Measurements from ENCODE around the gene BCAN.
"Not testable (repeated sequence)": the region's sequence is repeated elsewhere in the genome, so short reads cannot be mapped to it uniquely, and the experiment has no call there.

Gene BCAN

GRCh38 chr1:156641761-156642264, at the start of gene BCAN:
Gene BCAN (plus strand): TSS chr1:156642117. CDS start chr1:156646055, 3,938 bp downstream.
- DNase-seq (ENCODE audit: low spot score): no peak
- no peak for FAIRE-seq

GRCh38 chr1:156592158-156592909, 49.6 kb upstream of the BCAN start:
- FAIRE-seq (no peak), DNase-seq (ENCODE audit: low spot score) (no peak)

- DNase-seq (ENCODE audit: low spot score): no peak
- FAIRE-seq: no peak
Measured at GRCh38 chr1:156592910-156593660, 48.8 kb upstream of the BCAN start.

GRCh38 chr1:156593661-156593989, 48.3 kb upstream of the BCAN start:
- no peak for DNase-seq (ENCODE audit: low spot score)
- FAIRE-seq: no peak

GRCh38 chr1:156594190-156594589, 47.7 kb upstream of the BCAN start:
- FAIRE-seq (no peak), DNase-seq (ENCODE audit: low spot score) (no peak)

- DNase-seq (ENCODE audit: low spot score): no peak
- FAIRE-seq: no peak
Measured at GRCh38 chr1:156595016-156595415, 46.9 kb upstream of the BCAN start.

- FAIRE-seq (no peak), DNase-seq (ENCODE audit: low spot score) (no peak)
Measured at GRCh38 chr1:156596426-156596825, 45.5 kb upstream of the BCAN start.

GRCh38 chr1:156598125-156598524, 43.8 kb upstream of the BCAN start:
- FAIRE-seq (no peak), DNase-seq (ENCODE audit: low spot score) (no peak)

- DNase-seq (ENCODE audit: low spot score): no peak
Measured at GRCh38 chr1:156598731-156599432, 43.0 kb upstream of the BCAN start.

GRCh38 chr1:156599811-156600210, 42.1 kb upstream of the BCAN start:
- peak; percentile 24 for DNase-seq (ENCODE audit: low spot score)
- no peak for FAIRE-seq

More at GRCh38 chr1:156598731-156599432, 43.0 kb upstream of the BCAN start:
- no peak for FAIRE-seq

GRCh38 chr1:156600733-156601121, 41.2 kb upstream of the BCAN start:
- DNase-seq (ENCODE audit: low spot score): no peak
- no peak for FAIRE-seq

GRCh38 chr1:156601122-156601830, 40.6 kb upstream of the BCAN start, which contains the start of gene GPATCH4:
Gene GPATCH4 (minus strand): TSS chr1:156601479.
- no peak for FAIRE-seq
- peak; percentile 70 for DNase-seq (ENCODE audit: low spot score)

GRCh38 chr1:156601892-156602291, 40.0 kb upstream of the BCAN start:
- FAIRE-seq (no peak), DNase-seq (ENCODE audit: low spot score) (no peak)

- no peak for DNase-seq (ENCODE audit: low spot score)
- no peak for FAIRE-seq
Measured at GRCh38 chr1:156602557-156602993, 39.3 kb upstream of the BCAN start.

GRCh38 chr1:156607344-156607743, 34.6 kb upstream of the BCAN start:
- not testable (repeated sequence) for DNase-seq (ENCODE audit: low spot score); FAIRE-seq

- DNase-seq (ENCODE audit: low spot score) (peak; percentile 68), FAIRE-seq (peak; percentile 66)
Measured at GRCh38 chr1:156608036-156608674, 33.8 kb upstream of the BCAN start.

- DNase-seq (ENCODE audit: low spot score) (no peak), FAIRE-seq (no peak)
Measured at GRCh38 chr1:156608981-156609380, 32.9 kb upstream of the BCAN start.

GRCh38 chr1:156610072-156610471, 31.8 kb upstream of the BCAN start:
- FAIRE-seq; DNase-seq (ENCODE audit: low spot score): not testable (repeated sequence)

GRCh38 chr1:156612666-156613065, 29.3 kb upstream of the BCAN start:
- DNase-seq (ENCODE audit: low spot score) (no peak), FAIRE-seq (no peak)

- FAIRE-seq (no peak), DNase-seq (ENCODE audit: low spot score) (no peak)
Measured at GRCh38 chr1:156615946-156616345, 26.0 kb upstream of the BCAN start.

- DNase-seq (ENCODE audit: low spot score): peak; percentile 36
- no peak for FAIRE-seq
Measured at GRCh38 chr1:156616463-156616862, 25.5 kb upstream of the BCAN start.

Measured in RCC 7860 (cell line).